ENCODE measurements around the gene PKMYT1.

DNA sequence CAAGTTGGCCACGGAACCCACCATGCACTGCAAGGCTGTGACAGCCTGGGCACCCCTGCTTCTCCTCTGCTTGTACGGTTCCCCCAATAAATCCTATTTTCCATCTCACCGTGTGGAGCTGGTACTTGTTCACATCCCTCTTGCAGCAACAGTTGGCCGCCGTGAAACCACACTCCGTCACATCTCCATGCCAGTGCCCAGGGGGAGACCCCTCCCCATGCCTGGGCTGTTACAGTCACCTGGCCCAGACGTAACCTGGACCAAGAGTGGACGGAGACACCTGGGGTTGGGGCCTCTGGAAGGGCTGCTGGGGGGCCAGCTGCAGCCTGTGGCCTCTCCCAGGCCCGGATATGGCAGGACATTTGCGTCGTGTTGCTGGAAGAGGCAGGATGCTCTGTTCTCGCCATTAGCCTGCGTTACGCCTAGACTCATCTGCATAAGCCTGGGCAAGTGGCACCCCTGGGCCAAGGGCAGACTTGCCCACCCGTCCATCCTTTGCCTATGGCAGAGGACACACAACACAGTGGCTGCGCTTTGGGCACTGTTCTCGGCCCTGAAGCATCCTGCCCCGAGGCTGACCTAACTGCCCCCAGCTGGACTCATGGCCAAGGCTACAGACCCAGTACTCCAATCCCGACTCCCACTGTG is 30.4 kb downstream of the PKMYT1 start:
- TF ChIP-seq POLR2A (IDR thresholded peaks at IDR 0.05; ENCODE audit: low read length) = no peak
- TF ChIP-seq, protein P1, sequence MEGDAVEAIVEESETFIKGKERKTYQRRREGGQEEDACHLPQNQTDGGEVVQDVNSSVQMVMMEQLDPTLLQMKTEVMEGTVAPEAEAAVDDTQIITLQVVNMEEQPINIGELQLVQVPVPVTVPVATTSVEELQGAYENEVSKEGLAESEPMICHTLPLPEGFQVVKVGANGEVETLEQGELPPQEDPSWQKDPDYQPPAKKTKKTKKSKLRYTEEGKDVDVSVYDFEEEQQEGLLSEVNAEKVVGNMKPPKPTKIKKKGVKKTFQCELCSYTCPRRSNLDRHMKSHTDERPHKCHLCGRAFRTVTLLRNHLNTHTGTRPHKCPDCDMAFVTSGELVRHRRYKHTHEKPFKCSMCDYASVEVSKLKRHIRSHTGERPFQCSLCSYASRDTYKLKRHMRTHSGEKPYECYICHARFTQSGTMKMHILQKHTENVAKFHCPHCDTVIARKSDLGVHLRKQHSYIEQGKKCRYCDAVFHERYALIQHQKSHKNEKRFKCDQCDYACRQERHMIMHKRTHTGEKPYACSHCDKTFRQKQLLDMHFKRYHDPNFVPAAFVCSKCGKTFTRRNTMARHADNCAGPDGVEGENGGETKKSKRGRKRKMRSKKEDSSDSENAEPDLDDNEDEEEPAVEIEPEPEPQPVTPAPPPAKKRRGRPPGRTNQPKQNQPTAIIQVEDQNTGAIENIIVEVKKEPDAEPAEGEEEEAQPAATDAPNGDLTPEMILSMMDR (IDR thresholded peaks at IDR 0.05) = no peak
- TF ChIP-seq RARB (CRISPR knock-in tag; IDR thresholded peaks at IDR 0.05) = no peak
- TF ChIP-seq, protein P2, sequence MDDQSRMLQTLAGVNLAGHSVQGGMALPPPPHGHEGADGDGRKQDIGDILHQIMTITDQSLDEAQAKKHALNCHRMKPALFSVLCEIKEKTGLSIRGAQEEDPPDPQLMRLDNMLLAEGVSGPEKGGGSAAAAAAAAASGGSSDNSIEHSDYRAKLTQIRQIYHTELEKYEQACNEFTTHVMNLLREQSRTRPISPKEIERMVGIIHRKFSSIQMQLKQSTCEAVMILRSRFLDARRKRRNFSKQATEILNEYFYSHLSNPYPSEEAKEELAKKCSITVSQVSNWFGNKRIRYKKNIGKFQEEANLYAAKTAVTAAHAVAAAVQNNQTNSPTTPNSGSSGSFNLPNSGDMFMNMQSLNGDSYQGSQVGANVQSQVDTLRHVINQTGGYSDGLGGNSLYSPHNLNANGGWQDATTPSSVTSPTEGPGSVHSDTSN (IDR thresholded peaks at IDR 0.05) = no peak
- TF ChIP-seq FOSL2 (IDR thresholded peaks at IDR 0.05) = no peak
- no peak for TF ChIP-seq FOSL2 (CRISPR knock-in tag; IDR thresholded peaks at IDR 0.05)
- TF ChIP-seq EP300 (IDR thresholded peaks at IDR 0.05) = no peak

Measured in A549 (cell line).